ENCODE measurements around the gene TBC1D3.
"Not testable (repeated sequence)": the region's sequence is repeated elsewhere in the genome, so short reads cannot be mapped to it uniquely, and the experiment has no call there.

- TF ChIP-seq CTCF (IDR thresholded peaks at IDR 0.05; ENCODE audit: extremely low read depth in 1 of 2, insufficient read depth in 1 of 2, low read depth in 1 of 2, low read length in 2 of 2); POLR2A (IDR thresholded peaks at IDR 0.05; ENCODE audit: low read depth, low read length); EZH2 (IDR thresholded peaks at IDR 0.05; ENCODE audit: borderline replicate concordance, low read depth, low read length, severe bottlenecking); POLR2AphosphoS5 (IDR thresholded peaks at IDR 0.05; ENCODE audit: insufficient read depth, low read depth, low read length); MAX (IDR thresholded peaks at IDR 0.05; ENCODE audit: insufficient read depth, insufficient read length); JUN (IDR thresholded peaks at IDR 0.05; ENCODE audit: borderline replicate concordance, insufficient read depth, insufficient read length, low read depth); GATA2 (IDR thresholded peaks at IDR 0.05; ENCODE audit: insufficient read depth, insufficient read length, low read depth, low read length): not testable (repeated sequence)
Observed at GRCh38 chr17:38232790-38233189, 40.4 kb upstream of the TBC1D3 start.

Measured in endothelial cell of umbilical vein (primary cell).